GM19372 (cell line): ENCODE data around the gene FBP2.

Experiments
- ATAC-seq: cut with Tn5 transposase; IDR thresholded peaks from one replicate; pipeline ENCODE4 v1.9.1; 2021; ENCODE audit warnings: mild to moderate bottlenecking, low read depth, moderate library complexity; ENCODE audit not compliant: unreplicated experiment

FBP2 gene

DNA sequence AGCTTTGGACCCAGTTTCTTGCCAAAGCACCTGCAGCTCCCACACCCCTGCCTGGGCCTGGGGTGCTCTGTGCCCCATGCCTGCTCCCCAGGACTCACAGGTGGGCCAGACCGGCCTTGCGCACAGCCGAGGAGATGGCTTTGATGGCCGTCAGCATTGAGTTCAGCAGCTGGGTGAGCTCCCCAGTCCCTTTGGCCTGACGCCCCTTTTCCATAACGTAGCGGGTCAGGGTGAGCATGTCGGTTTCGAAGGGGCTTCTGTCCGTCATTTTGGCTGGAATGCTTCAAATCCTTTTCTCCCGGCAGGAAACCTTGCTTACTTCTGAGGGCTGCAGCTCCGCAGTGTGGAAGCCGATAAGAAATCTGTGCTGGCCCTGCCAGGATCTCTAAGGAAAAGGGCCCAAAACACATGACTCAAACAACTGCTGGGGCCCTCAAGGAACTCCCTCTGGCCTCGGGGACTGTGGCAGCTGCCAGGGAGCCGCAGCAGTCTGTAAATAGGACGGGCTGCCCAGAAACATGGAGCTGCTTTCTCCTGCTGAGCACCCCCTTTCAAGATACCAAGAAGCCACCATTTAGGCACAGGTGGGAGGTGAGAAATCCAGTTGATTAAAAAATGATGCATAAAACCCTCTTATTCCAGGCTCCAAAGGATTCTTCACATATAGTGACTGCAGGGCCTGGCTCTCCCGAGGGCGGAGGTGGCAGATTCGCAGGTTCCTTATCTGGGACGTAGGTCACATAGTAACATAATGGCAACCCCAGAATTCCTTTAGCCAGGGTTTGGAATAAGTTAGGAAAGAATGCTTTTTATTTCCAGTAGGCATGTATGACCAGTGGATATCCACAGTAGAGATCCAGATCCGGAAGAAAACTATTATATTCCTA, at the start of gene FBP2:
FBP2 (minus strand) TSS at position 366 of the 887 bp plus-strand sequence; CDS start at position 268, 98 bp downstream.
- ATAC-seq, result no peak

DNA sequence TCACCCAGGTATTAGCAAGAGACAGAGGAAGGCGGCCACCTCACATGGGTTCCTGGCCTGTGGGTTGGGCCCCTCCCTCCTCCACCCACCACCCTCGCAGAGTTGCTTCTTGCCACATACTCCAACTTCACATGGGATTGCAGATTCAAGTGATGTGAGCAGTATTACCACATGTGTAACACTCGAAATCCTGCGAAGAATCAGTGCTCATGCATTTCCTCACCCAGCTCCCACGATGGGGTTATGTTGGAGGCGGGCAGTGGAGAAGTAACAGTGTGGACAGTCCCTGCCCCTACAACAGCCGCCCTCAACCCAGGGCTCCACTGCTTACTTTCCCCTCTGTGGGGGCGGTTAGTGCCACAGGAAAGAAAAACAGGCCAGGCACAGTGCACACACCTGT, 49.6 kb upstream of the FBP2 start:
- ATAC-seq, result no peak

DNA sequence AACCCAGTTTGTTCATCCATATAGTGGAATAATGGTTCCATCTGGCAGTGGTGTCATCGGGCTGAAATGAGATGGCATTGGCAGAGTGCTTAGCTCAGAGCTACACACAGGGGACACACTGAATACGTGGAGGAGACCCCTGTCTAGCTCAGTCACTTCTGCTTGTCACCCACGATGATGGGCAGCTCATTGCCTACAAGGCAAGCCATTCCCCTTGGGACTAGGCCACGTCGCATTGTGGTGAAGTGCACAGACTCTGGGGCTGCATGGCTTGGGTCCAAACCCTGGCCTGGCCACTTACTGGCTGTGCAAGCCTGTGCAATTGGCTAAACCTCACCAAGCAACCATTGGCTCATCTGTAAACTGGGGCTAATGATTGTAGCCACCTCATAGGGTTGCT, 48.9 kb upstream of the FBP2 start:
- no peak for ATAC-seq

DNA sequence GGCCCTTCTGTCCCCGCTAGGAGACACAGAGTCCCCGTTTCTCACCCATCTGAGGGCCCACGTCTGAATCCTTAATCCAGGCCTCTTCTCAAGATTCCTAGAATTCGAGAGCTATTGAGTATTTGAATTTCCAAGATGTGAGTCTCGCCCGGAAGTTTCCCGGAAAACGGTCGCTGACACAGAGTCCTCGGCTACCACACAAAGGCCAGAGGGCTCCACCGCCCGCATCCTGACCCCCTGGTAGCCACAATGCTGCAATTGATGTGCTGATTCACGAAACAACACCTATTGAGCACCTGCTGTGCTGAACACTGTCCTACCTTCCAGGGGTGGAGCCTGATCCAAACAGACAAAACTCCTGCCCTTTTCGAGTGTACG, 46.4 kb upstream of the FBP2 start:
- ATAC-seq, result no peak

DNA sequence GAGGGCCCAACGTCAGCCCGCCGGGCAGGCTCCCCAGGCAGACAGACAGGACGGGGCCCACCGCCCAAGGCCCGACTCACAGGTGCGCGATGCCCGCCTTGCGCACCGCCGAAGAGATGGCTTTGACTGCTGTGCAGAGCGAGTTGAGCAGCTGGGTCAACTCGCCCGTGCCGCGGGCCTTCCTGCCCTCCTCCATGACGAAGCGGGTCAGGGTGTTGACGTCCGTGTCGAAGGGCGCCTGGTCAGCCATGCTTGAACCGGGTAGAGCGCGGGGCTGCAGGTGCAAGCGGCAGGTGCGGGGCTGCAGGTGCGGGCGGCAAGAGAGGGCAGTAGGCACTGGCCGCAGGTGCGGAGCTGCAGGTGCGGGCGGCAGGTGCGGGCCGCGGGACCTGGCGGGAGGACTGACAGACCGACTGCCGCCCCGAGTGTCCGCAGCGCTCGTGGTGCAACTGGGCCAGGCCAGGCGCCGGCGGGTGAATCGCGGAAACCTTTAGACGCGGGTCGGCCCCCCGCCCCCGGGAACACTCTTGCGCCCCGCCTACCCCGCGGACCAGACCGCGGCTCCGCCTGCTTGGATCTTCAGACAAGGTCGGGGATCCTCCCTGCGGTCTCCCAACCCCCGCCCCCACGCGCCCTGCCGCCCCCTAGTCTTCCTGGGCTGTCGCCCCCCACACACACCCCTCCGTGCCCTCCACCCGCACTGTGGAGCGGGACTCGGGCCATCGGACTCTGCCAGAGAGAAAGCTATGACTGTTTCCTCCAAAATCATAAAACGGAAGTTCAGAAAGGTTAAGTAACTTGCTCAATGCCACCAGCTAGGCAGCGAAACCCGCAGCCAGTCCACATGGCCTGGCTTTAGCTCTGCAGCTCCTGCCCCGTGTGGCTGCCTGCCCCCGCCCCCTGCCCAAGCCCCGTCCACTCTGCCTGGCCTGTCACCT, 45.7 kb upstream of the FBP2 start, which contains the start of gene FBP1:
FBP1 (minus strand) TSS at position 458 of the 938 bp plus-strand sequence; CDS start at position 250, 208 bp downstream.
- no peak for ATAC-seq

DNA sequence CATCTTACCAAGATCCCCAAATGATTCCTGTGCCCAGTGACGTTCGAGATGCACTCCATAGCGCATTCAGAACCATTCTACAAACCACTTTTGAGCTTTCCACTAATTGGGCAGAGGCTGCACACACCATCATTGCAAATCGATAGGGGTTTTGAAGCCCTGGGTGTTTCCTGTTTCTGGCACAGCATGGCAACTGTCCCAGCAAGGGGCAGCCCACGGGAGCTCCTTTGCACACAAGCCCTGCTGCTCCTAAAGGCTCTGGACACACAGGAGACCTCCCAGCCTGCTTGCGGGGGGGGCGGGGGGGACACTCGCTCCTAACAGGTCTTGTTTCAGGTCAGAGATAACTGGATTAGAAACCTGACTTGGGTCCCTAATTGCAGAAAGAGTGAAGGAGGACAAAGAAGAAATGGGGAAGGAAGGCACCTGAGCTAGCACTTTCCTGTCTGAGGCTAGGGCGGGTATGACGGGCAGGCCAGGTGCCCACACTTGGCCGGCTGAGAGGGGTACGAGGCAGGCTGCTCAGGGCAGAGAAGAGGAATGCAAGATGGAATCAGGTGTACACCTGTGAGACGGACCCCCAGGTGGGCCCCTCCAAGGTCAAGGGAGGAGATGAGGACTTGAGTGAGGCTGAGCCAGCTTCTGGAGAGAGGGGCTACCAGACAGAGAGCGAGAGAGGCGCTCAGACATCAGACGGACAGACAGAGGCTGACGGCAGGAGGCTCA, 44.9 kb upstream of the FBP2 start:
- ATAC-seq, result no peak

DNA sequence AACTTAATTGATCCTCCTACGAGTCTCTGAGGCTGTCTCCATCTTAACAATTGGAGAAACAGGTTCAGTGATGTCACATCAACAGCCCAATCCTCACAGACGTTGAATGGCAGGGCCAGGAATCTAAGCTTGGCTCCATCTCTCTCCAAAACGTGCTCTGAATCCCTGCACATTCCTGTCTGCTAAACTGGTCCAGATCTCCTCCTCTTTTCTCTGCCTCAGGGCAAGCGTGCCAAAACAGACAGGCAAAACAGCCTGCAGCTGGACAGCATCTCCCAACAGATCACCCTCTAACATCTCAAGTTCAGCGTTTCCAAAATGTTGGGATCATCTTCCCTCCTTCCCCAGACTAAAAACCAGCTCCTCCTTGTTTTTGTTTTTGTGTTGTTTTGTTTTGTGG, 39.1 kb upstream of the FBP2 start:
- ATAC-seq, result no peak

DNA sequence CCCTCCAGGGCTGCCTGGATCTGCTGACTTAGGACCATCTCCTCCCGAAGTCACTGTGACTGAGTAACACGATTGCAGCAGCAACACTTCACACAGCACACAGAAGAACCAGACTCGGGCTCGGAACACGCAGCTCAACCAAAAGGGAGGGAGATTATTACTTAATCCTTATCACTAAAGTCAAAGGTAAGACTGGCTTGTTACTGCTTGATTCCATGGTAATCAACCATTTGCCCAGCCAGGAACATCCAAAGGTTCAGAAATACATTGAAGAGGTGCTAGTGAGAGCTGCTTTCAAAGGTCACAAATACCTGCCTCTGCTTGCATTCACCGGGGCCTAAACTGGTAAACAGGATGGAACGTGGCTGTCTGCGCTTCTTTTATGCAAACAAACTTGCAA, 38.0 kb upstream of the FBP2 start:
- ATAC-seq, result no peak

DNA sequence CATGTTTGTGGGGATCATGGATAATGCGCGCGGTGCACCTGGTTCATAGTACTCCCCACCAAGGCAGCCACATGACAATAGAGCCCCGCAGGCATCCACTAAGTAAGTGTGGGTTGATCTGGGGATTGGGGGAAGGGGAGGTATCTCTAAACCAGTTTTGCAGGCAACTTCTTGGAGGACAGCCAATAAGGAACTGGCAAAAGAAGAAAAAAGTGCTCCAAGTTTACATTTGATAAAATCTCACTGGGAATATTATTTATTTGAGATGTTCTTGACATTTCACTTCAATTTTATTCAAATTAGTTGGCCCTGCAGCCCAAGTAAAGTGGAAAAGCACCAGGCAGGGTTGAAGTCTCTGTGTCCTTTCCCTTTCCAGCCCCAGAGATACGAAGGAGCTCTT, 37.2 kb upstream of the FBP2 start:
- no peak for ATAC-seq

DNA sequence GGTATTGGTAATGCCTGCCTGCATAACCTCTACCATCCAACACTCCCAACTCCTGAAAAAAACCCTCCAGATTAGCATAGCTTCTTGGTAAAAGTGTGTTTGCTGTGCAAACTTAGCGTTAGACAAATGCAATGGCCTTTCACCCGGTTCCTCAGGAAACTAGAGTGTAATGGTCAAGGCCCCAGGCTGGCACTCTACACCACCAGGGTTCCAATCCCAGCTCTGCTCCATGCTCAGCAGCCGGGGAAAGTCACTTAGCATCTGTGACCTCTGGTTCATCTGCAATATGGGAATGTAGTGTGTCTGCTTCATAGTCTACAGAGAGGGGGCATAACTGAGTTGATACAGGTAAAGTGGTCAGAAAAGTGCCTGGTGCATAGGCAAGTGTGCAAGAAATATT, 36.7 kb upstream of the FBP2 start:
- no peak for ATAC-seq

DNA sequence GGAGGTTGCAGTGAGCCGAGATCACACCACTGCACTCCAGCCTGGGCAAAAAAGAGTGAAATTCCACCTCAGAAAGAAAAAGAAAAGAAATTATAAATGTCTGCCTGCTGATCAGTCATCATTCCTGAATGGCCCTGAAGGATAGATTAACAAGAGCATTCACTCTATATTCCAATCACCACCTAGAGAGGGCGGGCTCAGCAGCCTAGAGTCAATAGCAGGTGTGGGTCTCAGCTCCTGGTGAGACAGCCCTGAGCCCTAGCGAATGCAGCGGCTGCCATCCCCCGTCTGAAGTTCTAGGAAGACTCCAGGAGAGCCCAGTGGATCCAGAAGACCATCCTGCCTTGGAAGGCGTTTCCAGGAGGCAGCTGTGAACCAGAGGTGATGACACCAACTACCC, 33.7 kb upstream of the FBP2 start:
- no peak for ATAC-seq

DNA sequence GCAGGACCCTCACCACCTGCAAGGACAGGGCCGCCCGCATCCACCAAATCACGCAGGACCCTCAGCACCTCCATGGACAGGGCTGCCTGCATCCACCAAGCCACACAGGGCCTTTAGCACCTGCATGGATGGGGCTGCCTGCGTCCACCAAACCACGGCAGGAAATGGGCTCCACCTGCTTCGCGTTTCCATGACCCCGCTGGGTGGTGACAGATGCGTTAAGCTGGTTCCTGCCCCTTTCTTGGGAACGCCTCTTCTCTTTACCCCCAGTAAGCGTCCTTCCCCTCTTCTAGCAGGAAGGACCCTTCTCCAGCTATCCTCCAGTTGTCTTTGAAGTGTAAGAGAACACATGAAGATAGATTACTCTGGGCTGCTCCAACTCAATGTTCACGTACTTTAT, 32.2 kb upstream of the FBP2 start:
- no peak for ATAC-seq

DNA sequence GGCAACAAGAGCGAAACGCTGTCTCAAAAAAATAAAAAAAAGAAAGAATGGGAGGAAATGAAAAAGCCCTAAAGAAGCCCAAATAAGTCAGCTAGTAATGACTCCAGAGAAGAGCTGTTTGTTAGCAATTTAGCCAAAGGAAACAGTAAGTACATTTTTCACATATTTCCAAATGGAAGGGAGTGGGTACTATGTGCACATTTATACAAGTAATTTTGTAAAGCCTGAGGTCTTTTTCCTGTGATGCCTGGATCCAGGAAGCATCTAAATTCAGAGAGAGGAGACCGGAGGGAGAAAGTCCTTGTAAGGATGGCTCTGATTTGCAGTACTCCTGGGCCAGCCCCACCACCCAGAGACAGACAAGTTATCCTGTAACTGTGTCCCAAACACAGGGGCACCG, 31.0 kb upstream of the FBP2 start:
- ATAC-seq, result no peak

DNA sequence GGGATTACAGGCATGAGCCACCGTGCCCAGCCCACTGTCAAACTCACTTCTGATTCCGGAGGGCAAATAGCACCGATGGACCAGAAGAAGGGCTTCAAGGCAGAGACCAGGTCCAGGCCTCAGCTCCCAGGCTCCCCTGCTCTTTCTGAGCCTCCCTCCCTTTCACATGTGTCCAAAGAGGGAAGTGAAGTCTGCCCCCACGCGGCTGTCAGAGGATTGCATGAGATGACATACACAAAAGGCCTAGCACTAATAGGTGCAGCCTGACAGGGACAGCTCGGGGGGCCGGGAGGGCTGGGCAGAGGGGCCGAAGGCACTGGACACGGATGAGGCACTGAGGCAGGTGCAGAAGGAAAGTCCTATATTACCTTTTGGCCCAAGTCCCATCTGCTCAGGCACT, 29.6 kb upstream of the FBP2 start:
- no peak for ATAC-seq

DNA sequence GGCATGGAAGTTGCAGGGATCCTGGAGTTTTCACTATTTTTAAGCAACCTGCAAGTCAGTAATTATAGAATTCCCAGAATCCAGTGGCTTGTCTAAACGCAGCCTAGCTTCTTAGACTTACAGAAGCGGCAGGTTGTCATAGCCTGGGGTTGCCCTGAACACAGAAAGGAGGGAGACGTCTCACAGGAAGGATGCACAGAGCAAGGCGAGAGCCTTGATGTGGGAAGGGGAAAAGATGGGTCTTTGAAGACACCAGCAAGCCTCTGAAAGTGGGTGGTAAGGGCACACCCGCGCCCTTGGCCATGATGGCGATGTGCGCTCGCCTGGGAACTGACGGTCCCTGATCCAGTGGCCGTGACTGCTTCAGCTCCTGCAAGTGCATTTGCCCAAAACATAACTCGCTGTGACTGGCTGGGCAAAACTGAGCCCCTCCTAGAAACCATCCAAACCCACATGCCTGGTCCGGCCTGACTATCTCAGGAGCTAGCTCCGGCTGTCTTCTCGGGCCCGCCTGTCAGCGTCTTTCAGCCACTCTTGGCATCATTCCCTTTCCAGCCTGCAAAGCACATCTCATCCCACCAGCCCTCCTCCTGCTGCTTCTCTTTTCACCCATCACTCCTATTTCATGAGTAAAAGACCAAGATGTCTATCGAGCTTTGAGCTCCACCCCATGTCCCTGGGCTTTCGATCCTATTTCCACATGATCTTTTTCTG, 28.6 kb upstream of the FBP2 start:
- ATAC-seq, result no peak

DNA sequence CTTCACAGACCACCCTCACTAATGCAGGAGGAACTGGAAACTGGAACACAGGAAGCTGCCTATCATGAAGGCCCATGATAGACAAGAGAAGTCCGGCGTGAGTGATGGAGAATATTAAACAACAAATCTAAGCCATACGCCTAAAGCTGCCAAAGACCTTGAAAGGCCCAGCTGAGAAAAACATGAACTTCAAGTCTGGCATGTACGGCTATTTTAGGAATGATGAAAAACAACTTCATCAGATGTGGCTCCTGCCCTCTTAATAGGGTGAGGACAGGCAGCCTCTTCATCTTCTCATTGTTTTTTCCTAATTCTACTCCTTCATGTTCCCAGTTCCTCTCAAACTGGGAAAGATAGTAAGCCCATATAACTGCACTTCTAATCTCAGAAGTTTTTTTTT, 25.4 kb upstream of the FBP2 start:
- ATAC-seq, result no peak

DNA sequence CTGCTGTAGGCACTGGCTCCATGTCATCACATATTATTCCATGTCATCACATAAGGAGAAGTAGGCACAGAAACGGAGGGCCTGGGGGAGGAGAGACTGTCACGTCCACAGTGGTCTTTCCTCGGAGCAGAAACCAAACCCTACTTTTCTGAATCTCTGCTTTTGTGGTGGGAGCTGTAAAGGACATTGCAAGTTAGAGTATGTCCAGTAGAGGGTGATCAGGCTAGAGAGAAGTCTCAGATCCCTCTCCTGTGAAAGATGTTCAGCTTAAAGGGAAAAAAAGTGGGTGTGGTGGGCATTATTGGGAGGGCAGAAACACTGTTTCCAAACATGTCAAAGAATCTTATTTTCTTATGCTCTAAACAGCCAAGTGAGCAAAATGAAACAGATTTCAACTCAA, 19.4 kb upstream of the FBP2 start:
- ATAC-seq, result no peak

DNA sequence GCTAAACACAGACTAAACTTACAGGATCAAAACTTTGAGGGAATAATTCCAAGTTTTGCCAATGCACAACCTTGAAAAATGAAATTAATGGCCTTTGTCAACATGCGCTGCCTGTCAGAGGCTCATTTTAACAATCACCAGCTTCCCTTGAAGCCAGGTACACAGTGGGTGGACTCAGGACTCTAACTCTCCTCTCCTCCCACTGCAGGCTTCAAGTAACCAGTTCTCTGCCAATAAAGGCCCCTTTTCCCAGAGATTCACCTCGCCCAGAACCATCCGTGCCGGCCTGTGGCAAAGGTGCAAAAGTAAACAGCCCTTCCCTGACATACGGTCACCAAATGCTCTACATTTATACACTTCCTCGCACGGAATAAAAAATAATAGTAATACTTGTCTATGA, 18.4 kb upstream of the FBP2 start:
- no peak for ATAC-seq

DNA sequence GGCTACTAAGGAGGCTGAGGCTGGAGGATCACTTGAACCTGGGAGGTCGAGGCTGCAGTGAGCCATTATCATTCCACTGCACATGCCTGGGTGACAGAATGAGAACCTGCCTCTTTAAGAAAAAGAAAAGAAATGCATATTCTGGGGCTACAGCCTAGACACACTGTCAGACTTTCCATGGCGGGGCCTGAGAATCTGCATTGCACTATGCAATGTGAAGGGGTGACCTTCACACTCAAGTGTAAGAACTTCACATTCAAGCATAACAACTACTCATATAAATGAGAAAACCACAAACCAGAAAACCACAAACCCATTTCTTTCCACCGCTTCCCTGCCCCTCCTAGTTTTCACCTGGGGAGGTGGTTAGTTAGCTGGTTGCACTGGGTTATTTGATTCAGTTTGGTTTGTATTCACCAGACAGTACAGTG, 18.0 kb upstream of the FBP2 start:
- ATAC-seq, result no peak

DNA sequence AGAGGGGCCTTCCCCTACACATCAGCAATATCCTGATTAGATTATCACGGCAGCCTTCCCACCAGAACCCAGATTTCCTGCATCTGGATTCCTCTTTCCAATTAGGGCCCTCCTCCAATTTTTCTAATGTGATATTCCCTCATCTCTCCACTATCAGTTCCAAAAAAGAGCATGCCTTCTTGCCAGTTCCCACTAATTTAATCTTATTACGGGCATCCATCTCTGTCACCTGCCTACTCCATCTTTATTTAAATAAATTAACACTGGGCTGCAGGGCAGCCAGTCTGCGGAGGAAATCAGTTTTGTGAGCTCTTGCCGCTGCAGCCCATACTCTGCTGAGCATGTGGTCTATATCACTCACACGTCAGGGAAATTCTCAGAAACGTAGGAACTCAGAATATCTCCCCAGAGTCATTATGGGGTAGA, 16.6 kb upstream of the FBP2 start:
- ATAC-seq, result no peak
